Lower lobe of right lung (tissue), 2 donors: ENCODE data around the gene CDKN2B. TPM values are rescaled to one million over a fixed set of nuclear protein-coding genes. Genes with fewer than 3 reads are reported as not detected.

Experiments
- ATAC-seq, 2 donors: fragments of 200-7000 bp; cut with Tn5 transposase; one replicate each; pipeline ENCODE4 v1.9.1; 2020 to 2022; ENCODE audit warnings: mild to moderate bottlenecking in 2 of 2, moderate library complexity in 2 of 2
- DNase-seq: peaks from one replicate; pipeline ENCODE4 v3.0.0-alpha.2; 2020
- H3K27ac ChIP-seq: fragments of 200-600 bp; one replicate; pipeline ENCODE4 v1.8.0; 2022
- H3K27me3 ChIP-seq: fragments of 200-600 bp; one replicate; pipeline ENCODE4 v1.8.0; 2022; ENCODE audit warnings: low read depth
- H3K36me3 ChIP-seq: fragments of 200-600 bp; one replicate; pipeline ENCODE4 v1.8.0; 2022; ENCODE audit warnings: mild to moderate bottlenecking
- H3K4me1 ChIP-seq: fragments of 200-600 bp; one replicate; pipeline ENCODE4 v1.8.0; 2022
- H3K4me3 ChIP-seq: fragments of 200-600 bp; one replicate; pipeline ENCODE4 v1.8.0; 2022; ENCODE audit warnings: mild to moderate bottlenecking
- H3K9me3 ChIP-seq: fragments of 200-600 bp; one replicate; pipeline ENCODE4 v1.8.0; 2022
- intact Hi-C: fragments of 100-400 bp; cut with DNase I; formaldehyde crosslinking; loops from one replicate; pipeline ENCODE4 v1.11.0; 2022
- total RNA-seq: library from RNA; stranded (reverse); fragmentation: NEBNext Ultra II Directional; extraction: Animal tissue kit (Norgen Biotek cat#: 25700); gene quantifications from one replicate; pipeline ENCODE4 v1.2.1, GENCODE V29; 2021
- TF ChIP-seq, protein P1 (sequence below): fragments of 200-600 bp; IDR thresholded peaks from one replicate; pipeline ENCODE4 v1.8.0; 2022; ENCODE audit warnings: antibody characterized with exemption, mild to moderate bottlenecking
- donor health status: DM: no; HTN: yes; CAD: no; lungs with severe emphysema.

CDKN2B gene
- total RNA-seq, 1 donor from 2014 or later: 17.9 TPM

DNA sequence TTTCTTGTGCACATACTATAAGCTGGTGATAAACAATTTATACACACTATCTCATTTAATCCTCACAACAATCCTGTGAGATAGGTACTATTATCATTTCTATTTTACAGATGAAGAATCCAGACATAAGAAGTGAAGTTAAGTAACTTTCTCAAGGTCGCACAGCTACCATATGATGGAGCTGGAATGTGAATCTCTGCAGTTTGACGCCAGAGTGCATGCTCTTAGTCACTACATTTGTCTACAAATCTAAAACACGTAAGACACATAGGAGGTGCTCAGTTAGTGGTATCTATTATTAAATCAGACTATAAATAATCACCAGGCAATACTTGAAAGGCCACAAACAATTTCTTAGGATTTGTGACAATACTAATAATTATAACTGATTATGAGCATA lies 45.0 kb upstream of the CDKN2B start:
- Histone ChIP-seq H3K9me3 (no peaks in the 10 kb centered on the region), H3K4me1 (no peaks in the 10 kb centered on the region), H3K27ac (no peak overlapping the region), H3K4me3 (no peak overlapping the region), H3K27me3 (no peaks in the 10 kb centered on the region), H3K36me3 (no peaks in the 10 kb centered on the region)
- ATAC-seq (no peak), DNase-seq (no peak)
- TF ChIP-seq, protein P1, sequence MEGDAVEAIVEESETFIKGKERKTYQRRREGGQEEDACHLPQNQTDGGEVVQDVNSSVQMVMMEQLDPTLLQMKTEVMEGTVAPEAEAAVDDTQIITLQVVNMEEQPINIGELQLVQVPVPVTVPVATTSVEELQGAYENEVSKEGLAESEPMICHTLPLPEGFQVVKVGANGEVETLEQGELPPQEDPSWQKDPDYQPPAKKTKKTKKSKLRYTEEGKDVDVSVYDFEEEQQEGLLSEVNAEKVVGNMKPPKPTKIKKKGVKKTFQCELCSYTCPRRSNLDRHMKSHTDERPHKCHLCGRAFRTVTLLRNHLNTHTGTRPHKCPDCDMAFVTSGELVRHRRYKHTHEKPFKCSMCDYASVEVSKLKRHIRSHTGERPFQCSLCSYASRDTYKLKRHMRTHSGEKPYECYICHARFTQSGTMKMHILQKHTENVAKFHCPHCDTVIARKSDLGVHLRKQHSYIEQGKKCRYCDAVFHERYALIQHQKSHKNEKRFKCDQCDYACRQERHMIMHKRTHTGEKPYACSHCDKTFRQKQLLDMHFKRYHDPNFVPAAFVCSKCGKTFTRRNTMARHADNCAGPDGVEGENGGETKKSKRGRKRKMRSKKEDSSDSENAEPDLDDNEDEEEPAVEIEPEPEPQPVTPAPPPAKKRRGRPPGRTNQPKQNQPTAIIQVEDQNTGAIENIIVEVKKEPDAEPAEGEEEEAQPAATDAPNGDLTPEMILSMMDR: no peak
- intact Hi-C loops: no loop called here

DNA sequence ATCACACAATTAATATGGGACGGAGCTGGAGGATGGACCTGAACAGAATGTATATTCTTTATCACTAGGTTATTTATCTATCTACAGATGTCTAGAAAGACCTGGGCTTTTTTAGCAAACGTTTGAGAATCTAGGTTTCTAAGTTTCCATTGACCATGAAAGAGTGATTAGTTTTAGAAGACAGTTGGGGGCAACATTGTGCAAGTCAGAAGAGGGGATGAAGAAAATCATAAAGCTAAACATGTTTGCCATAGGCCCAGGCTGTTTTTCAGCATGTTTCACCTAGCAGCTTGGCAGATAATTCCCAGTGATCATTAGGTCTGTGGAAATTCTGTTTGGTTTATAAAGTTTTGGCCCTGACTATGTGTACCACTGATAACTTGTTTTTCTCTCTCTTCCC lies 44.1 kb upstream of the CDKN2B start:
- no peaks in the 10 kb centered on the region for H3K27me3 ChIP-seq
- no peak for ATAC-seq
- no peaks in the 10 kb centered on the region for H3K36me3 ChIP-seq
- TF ChIP-seq, protein P1: no peak
- no peak for DNase-seq
- no peak overlapping the region for H3K4me3 ChIP-seq
- intact Hi-C loops: no loop called here
- H3K4me1 ChIP-seq: no peaks in the 10 kb centered on the region
- H3K9me3 ChIP-seq: no peaks in the 10 kb centered on the region
- H3K27ac ChIP-seq: no peak overlapping the region

DNA sequence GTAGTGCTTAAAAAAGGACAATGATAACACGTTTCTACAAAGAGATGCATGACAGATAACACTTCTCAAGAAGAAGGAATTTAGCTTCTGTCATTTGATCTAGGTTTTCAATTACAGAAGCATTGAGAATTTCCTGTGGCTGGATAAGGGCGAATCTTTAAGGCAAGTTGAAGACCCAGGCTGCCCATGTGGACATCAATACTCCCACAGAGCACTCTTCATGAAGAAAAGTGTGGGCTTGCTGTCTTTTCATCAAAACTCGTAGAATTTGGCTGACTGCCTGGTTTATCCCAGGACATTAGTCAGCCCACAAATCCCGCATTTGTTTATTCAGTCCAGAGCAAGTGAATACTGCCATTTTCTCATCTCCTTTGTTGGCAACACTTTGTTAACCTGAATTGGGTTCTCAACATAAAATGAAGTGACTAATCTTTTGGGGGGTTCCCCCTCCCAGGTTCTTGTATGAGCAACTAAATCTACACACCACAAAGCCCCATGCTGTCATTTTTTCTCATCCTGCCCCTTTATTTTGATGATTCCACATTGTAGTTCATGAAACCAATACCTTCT lies 43.4 kb upstream of the CDKN2B start:
- ATAC-seq (no peak), DNase-seq (no peak)
- Histone ChIP-seq H3K4me3 (no peak overlapping the region), H3K4me1 (no peaks in the 10 kb centered on the region), H3K27me3 (no peaks in the 10 kb centered on the region), H3K9me3 (no peaks in the 10 kb centered on the region), H3K36me3 (no peaks in the 10 kb centered on the region), H3K27ac (no peak overlapping the region)
- TF ChIP-seq, protein P1: no peak
- intact Hi-C loops: no loop called here

DNA sequence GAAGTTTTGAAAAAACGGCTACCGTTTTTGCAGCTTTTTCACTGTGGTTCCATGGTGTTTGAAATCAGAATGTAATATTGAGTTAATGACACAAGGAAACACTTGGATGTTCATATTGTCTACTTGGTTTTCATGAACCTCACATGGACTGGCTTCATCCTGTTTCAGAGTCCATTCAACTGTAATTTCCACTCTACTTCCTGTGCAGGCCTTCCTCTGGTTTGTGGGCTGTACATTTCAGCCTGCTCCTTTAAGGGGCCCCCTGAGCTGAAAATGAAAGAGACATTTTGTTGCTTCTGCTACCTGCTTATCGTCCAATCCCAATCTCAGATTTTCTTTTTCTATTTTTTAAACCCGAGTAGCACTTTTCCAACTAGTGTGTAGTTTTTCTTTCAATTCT lies 41.8 kb upstream of the CDKN2B start:
- intact Hi-C loops: no loop called here
- TF ChIP-seq, protein P1: no peak
- no peak for ATAC-seq

DNA sequence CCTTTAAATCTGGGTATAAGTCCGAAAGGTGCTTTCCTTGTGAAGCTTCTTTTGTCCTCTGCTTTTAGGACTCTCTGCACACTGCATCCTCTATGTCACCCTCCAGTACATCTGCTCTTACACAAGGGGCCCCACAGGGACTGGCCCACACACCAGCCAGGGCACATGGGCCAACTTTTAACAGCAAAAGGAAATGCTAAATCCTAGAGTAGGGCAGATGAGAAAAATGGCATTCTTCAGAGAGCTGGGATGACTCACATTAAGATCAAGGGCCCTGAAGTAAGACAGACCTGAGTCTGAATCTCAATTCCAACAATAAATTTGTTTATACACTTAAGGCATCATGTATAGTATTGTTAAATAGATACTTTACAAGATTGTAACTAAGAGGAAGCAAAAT lies 40.3 kb upstream of the CDKN2B start:
- Histone ChIP-seq H3K36me3 (no peaks in the 10 kb centered on the region), H3K27me3 (no peaks in the 10 kb centered on the region), H3K9me3 (no peaks in the 10 kb centered on the region), H3K27ac (no peak overlapping the region), H3K4me1 (no peaks in the 10 kb centered on the region), H3K4me3 (no peak overlapping the region)
- ATAC-seq (no peak), DNase-seq (no peak)
- intact Hi-C loops: no loop called here
- TF ChIP-seq, protein P1: no peak

More for the DNA sequence above, 41.8 kb upstream of the CDKN2B start:
- no peaks in the 10 kb centered on the region for H3K36me3 ChIP-seq
- no peaks in the 10 kb centered on the region for H3K4me1 ChIP-seq
- no peak for DNase-seq
- no peak overlapping the region for H3K4me3 ChIP-seq
- no peak overlapping the region for H3K27ac ChIP-seq
- no peaks in the 10 kb centered on the region for H3K27me3 ChIP-seq
- H3K9me3 ChIP-seq: no peaks in the 10 kb centered on the region

DNA sequence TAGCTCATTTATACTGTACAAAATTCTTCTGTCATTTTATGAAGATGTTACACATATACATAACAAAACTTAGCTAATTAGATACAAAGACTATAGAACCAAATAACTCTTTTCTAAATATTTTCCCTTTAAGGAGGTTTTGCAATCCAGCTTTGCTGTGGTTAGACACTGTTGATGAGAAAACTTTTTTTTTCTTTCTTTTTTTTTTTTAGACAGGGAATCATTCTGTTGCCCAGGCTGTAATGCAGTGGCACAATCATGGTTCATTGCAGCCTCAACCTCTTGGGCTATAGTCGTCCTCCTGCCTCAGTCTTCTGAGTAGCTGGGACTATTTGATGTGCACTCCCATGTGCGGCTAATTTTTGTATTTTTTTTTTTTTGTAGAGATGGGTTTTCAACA lies 38.5 kb upstream of the CDKN2B start:
- DNase-seq (no peak), ATAC-seq (no peak)
- Histone ChIP-seq H3K27me3 (no peaks in the 10 kb centered on the region), H3K27ac (no peak overlapping the region), H3K4me1 (no peaks in the 10 kb centered on the region), H3K36me3 (no peaks in the 10 kb centered on the region), H3K9me3 (no peaks in the 10 kb centered on the region), H3K4me3 (no peak overlapping the region)
- intact Hi-C loops: no loop called here
- TF ChIP-seq, protein P1: no peak
